ENCODE measurements around the gene RBP5.

Gene RBP5

GRCh38 chr12:7099290-7099996, 29.2 kb downstream of the RBP5 start:
- no peak for DNase-seq

DNA sequence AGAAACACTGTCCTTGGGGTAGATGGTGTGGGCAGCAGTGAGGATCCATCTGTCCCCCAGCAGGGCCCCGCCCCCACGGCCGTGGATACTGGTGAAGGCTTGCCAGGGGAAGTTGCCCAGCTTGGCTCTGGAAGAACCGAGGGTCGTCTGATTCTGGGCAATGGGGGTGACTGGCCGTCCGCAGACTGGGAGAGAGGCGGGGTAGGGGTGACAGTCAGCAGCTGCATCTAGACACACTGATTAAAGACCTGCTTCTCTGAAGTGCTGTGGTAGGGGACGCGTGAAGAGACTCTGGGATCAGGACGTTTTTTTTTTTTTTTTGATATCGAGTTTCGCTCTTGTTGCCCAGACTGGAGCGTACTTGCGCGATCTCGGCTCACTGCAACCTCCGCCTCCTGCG, 31.7 kb downstream of the RBP5 start:
- DNase-seq = no peak

DNA sequence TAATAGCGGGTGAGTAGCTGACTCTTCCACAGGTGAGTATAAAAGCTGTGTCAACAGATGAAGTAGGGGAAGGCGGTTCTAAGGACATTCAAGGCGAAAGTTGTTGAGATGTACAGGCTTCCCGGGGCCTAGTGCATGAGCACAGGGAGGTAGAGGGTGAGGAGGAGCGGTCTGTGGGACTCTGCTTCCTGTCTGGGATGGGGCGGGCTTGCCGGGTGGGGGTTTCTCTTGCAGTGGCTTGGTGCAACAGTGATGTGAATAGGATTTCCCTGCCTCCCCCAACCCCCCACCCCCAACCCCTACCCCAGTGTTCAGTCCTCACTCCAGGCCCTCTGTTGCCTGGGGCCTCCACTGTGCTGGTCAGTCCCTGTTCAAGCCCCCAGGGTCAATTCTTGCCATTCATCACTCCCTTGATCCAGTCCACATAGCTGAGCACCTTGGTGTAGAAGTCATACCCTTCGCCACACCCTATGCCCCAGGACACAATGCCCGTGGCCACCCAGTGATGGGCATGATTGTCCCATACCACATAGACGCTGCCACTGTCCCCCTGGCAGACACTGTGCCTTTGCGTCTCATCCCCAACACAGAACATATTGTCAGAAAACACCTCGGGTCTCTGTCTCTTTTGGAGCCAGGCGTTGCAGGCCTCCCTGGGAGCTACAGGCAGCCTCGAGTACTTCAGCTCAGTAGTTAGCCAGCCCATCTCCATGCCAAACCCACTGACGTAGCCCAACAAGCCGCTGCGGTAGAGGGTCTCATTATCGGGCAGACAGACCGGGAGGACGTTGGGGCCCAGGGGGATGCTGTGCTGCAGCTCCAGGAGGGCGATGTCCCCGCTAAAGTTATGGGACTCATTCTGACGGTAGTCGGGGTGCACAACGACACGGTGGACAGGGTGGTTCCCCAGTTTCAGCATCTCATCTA, 32.4 kb downstream of the RBP5 start:
- DNase-seq = no peak

- DNase-seq = no peak
Observed at GRCh38 chr12:7093892-7094291, 34.8 kb downstream of the RBP5 start.

DNA sequence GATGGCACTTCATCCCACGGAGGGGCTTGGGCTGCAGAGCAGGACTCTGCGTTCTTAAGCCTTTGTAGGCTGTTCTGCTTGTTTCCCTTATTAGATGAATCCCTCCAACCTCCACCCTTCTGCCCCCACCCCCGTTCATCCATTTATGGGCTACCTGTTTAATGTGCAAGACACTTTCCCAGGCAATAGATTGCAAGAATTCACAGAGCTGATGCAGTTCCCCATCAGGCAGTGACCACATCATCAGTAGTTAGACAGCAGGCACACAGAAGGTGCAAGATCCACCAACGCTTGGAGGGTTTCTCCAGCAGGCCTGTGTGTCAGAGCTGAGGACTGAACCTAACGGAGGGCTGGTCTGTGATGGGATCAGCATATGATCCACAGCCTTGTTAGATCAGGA, 35.2 kb downstream of the RBP5 start:
- DNase-seq = no peak

- no peak for DNase-seq
Observed at GRCh38 chr12:7092986-7093460, 35.7 kb downstream of the RBP5 start.

GRCh38 chr12:7092229-7092985, 36.3 kb downstream of the RBP5 start, which contains the start of gene C1R:
Gene C1R (minus strand): TSS chr12:7092445. CDS start chr12:7092388, 57 bp downstream.
- DNase-seq = no peak

- DNase-seq = no peak
Observed at GRCh38 chr12:7091660-7092228, 36.9 kb downstream of the RBP5 start.

DNA sequence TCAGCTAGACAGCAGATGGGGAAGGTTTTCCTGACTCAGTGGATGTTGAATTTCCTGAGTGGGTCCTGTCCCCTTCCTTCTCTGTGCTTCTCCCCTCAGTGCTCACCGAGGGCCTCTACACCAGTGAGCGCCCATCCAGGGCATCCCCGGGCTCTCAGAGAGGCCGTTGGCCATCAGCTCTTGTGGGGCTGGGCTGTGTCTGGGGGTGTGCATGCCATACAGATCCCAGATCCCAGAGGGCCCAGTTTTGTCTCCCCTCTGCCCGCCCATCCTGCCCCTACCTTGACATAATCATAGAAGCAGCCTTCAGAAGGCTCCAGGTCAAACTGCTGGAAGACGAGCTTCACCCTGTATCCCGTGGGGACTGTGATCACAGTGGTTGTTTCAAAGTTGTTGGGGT, 37.5 kb downstream of the RBP5 start:
- DNase-seq = no peak

- no peak for DNase-seq
Observed at GRCh38 chr12:7090222-7090998, 38.3 kb downstream of the RBP5 start.

- DNase-seq = no peak
Observed at GRCh38 chr12:7089196-7089871, 39.4 kb downstream of the RBP5 start.

DNA sequence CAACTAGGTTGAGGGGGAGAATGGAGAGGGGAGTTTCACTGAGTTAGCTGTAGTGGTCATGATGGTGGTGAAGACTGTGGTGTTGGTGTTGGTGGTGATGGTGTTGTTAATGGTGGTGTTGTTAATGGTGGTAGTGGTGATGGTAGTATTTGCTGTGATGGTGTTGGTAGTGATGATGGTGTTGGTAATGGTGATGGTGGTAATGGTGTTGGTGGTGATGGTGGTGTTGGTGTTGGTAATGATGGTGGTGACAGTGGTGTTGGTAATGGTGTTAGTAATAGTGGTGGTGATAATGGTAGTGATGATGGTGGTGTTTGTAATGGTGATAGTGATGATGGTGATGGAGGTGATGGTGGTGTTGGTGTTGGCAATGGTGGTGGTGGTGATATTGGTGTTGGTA, 45.6 kb downstream of the RBP5 start:
- DNase-seq = no peak

- DNase-seq = no peak
Observed at GRCh38 chr12:7081037-7081436, 47.7 kb downstream of the RBP5 start.

DNA sequence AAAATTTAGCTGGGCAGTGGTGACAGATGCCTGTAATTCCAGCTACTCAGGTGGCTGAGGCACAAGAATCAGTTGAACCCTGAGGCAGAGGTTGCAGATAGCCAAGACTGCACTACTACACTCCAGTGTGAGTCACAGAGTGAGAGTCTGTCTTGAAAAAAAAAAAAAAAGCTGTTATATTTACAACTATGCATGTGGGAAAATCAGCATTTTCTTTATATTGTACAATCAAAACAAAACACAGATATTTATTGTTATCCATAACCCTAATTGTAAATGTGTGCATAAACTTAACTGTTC, 48.9 kb downstream of the RBP5 start:
- DNase-seq = no peak

GRCh38 chr12:7078163-7078562, 50.5 kb downstream of the RBP5 start:
- DNase-seq = no peak

DNA sequence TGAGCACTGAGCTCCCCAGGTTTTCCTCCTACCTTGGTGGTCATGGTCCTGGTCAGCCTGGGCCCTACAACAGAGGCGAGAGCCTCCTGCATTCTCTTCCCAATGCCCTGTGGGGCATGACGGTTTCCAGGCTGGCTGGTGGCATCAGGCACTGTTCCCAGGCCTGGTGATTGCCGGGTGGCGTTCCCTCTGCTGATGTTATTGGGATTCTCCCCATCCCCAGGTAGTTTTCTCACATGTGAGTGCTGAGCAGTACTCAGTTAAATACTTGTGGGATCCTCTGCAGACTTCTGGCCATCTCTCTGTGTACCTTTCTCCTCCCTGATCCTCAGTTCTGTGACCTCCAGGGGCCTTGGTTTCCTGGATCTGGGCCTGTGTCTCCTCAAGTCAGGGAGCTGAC, 52.2 kb downstream of the RBP5 start:
- no peak for DNase-seq

DNA sequence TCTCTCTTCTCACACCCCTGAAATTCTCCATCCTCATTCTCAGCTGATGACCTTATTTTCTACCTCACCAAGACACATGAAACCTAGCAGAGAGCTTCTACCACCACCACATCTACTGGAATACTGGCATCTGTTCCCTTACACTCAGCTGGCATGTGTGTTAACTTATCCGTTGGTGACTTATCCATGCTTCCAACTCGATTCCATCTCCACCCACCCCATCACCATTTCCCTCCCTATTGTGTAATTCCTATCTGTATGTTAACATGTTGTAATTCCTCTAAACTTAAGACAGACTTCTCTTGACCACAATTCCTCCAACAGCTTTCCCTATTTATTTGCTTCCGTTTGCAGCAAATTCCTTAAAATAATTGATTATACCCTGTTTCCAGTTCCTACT, 52.8 kb downstream of the RBP5 start:
- no peak for DNase-seq

DNA sequence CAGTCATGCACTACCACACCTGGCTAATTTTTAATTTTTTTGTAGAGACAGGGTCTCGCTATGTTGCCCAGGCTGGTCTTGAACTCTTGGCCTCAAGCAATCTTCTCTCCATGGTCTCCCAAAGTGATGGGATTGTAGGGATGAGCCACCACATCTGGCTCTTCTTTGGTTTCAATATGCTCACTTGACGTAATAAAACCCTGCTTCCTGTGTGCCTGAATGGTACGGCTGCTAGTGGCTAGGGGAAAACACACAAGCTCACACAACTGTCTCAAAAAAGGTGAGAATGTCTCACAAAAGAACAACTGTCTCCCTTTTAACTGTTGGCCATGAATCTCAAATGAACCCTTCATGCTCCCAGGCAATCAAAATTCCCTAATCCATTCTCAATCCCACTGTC, 53.2 kb downstream of the RBP5 start:
- DNase-seq = no peak

GRCh38 chr12:7073946-7074345, 54.7 kb downstream of the RBP5 start:
- no peak for DNase-seq
